Psoas muscle (tissue), 8 donors: ENCODE results near the gene SRL. TPM values are rescaled to one million over a fixed set of nuclear protein-coding genes. Genes with fewer than 3 reads are reported as not detected.

ENCODE experiments used
- ATAC-seq, 4 donors: fragments of 200-7000 bp; cut with Tn5 transposase; one replicate each; pipeline ENCODE4 v1.9.1; 2020; ENCODE audit warnings: moderate library complexity in 3 of 4, mild to moderate bottlenecking in 2 of 4
- DNase-seq, 2 donors: peaks; one replicate each; pipeline ENCODE4 v3.0.0-alpha.2; 2020
- H3K27ac ChIP-seq: fragments of 200-600 bp; one replicate; pipeline ENCODE4 v1.8.0; 2022
- H3K27me3 ChIP-seq, 3 donors: fragments of 200-600 bp in 1 of 3; one replicate each; pipeline versions ENCODE4 v1.6.1 to v1.8.0; 2013 to 2022; ENCODE audit warnings: low read length in 2 of 3, mild to moderate bottlenecking in 2 of 3, moderate library complexity in 1 of 3; ENCODE audit not compliant: insufficient read depth in 3 of 3
- H3K36me3 ChIP-seq, 2 donors: fragments of 200-600 bp in 1 of 2; one replicate each; pipeline versions ENCODE4 v1.6.1 to v1.8.0; 2013 to 2022; ENCODE audit warnings: low read depth in 1 of 2, mild to moderate bottlenecking in 1 of 2, moderate library complexity in 1 of 2; ENCODE audit not compliant: insufficient read depth in 1 of 2
- H3K4me1 ChIP-seq: fragments of 200-600 bp; one replicate; pipeline ENCODE4 v1.8.0; 2022
- H3K4me3 ChIP-seq: fragments of 200-600 bp; one replicate; pipeline ENCODE4 v1.8.0; 2022; ENCODE audit warnings: mild to moderate bottlenecking
- H3K9me3 ChIP-seq: fragments of 200-600 bp; one replicate; pipeline ENCODE4 v1.8.0; 2022
- WGBS, 3 donors: extraction: QIAGEN DNeasy Blood & Tissue Kit; methylation state at CpG; one replicate each; pipeline versions ENCODE4 v1.1.6 to v1.1.7; 2013; 5-methylcytosine and 5-hydroxymethylcytosine counted together
- intact Hi-C, 2 donors: fragments of 100-400 bp; cut with DNase I; formaldehyde crosslinking; loops; one replicate each; pipeline versions ENCODE4 v1.11.0 to v1.14.2; 2022
- polyA plus RNA-seq, 3 donors: library from polyadenylated mRNA; stranded (reverse); fragments of 200-250 nt; gene quantifications; one replicate each; pipeline ENCODE4 v1.2.3, GENCODE V29; 2013
- total RNA-seq, 4 donors: library from RNA; stranded (reverse); fragmentation: NEBNext Ultra II Directional in 2 of 4; extraction: Animal tissue kit (Norgen Biotek cat#: 25700) in 2 of 4; gene quantifications; one replicate each; pipeline versions ENCODE4 v1.2.1 to v1.2.4, GENCODE V29; 2021 to 2023
- TF ChIP-seq, protein P1 (sequence below): fragments of 200-600 bp; IDR thresholded peaks from one replicate; pipeline ENCODE4 v1.8.0; 2022; ENCODE audit warnings: antibody characterized with exemption
- donor health status: healthy with polysubstance abuse.
- donor health status: DM: no; HTN: no; CAD: no; lungs with moderate emphysema.
- donor health status: Bipolar disorder and iron deficiency.
- donor health status: healthy.
- donor health status: DM: yes; HTN: yes; CAD: no.
- donor health status: DM: no; HTN: no; CAD: no.
- donor health status: DM: no; HTN: no; CAD: no.
- donor health status: DM: yes; HTN: yes; CAD: no.

The SRL gene
- total and polyA plus RNA-seq, 7 donors = 196 to 552 (median 305) TPM

DNA sequence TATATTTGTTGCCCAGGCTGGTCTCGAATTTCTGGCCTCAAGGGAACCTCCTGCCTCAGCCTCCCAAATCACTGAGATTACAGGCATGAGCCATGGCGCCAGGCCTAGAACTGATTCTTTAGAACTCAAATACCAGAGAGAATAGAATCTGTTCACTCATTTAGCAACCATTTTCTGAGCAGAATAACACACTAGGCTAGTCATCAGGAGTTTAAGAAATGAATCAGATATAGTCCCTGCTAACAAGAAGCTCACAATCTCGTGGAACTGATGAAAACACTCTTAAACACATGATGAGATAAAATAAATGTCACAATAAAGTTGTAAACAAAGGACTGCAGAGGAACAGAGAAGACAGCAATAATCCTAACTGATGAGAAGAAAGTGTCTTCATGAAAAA, 69.8 kb downstream of the SRL start:
- no peaks in the 10 kb centered on the region for H3K36me3 ChIP-seq
- DNase-seq (no peak), ATAC-seq (no peak)
- no peaks in the 10 kb centered on the region for H3K4me1 ChIP-seq
- TF ChIP-seq, protein P1, sequence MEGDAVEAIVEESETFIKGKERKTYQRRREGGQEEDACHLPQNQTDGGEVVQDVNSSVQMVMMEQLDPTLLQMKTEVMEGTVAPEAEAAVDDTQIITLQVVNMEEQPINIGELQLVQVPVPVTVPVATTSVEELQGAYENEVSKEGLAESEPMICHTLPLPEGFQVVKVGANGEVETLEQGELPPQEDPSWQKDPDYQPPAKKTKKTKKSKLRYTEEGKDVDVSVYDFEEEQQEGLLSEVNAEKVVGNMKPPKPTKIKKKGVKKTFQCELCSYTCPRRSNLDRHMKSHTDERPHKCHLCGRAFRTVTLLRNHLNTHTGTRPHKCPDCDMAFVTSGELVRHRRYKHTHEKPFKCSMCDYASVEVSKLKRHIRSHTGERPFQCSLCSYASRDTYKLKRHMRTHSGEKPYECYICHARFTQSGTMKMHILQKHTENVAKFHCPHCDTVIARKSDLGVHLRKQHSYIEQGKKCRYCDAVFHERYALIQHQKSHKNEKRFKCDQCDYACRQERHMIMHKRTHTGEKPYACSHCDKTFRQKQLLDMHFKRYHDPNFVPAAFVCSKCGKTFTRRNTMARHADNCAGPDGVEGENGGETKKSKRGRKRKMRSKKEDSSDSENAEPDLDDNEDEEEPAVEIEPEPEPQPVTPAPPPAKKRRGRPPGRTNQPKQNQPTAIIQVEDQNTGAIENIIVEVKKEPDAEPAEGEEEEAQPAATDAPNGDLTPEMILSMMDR = no peak
- no peaks in the 10 kb centered on the region for H3K9me3 ChIP-seq
- no peaks in the 10 kb centered on the region for H3K27me3 ChIP-seq
- H3K27ac ChIP-seq = no peak overlapping the region
- no peak overlapping the region for H3K4me3 ChIP-seq
- intact Hi-C loops = no loop called here
- 82 to 87% (median 85%) methylated on average over 3 of the region's 3 CpGs for WGBS, 3 donors

DNA sequence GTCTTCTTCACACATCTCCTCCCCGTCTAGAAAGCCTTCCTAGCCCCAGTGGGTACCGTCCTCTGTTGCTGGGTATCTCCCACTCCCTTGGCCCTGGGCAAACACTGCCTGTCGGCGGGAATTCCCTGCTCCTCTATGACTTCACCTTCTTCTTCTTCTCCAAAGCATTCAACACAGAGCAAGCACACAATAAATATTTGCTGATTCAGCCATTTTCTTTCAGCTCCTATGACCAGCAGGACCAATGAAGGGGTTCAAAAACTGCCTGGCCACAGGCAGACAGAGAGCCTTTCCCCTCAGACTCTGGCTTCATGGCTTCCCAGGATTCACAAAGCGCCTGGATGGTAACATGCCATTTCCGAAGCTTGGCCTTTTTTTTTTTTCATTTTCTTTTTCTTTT, 72.5 kb downstream of the SRL start:
- H3K36me3 ChIP-seq = no peaks in the 10 kb centered on the region
- no peaks in the 10 kb centered on the region for H3K4me1 ChIP-seq
- TF ChIP-seq, protein P1 = no peak
- WGBS, 3 donors = 90 to 94% (median 94%) methylated on average over 6 of the region's 6 CpGs
- no peaks in the 10 kb centered on the region for H3K27me3 ChIP-seq
- intact Hi-C loops = no loop called here
- no peak overlapping the region for H3K4me3 ChIP-seq
- no peak overlapping the region for H3K27ac ChIP-seq
- DNase-seq (no peak), ATAC-seq (no peak)
- no peaks in the 10 kb centered on the region for H3K9me3 ChIP-seq

DNA sequence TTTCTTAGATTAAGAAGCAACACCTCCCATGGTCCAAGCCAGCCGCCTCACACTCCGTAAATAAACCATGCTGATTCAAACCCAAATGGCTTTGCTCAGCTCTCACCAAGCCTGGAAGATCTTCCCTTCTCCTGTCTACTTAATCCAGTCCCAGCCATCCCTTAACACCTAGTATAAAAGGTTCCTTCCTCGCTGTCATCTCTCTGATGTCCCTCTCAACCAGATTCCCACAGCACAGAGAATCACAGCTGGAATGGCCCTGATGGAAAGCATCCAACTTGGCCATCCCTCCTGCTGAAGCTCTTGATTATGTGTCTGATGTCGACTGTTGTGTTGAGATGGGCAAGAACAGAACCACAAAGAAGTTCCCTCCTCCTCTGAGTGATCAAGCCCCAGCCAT, 75.1 kb downstream of the SRL start:
- intact Hi-C loops = no loop called here
- no peaks in the 10 kb centered on the region for H3K27me3 ChIP-seq
- no peaks in the 10 kb centered on the region for H3K4me1 ChIP-seq
- TF ChIP-seq, protein P1 = no peak
- no peak for DNase-seq
- H3K9me3 ChIP-seq = no peaks in the 10 kb centered on the region
- H3K4me3 ChIP-seq = no peak overlapping the region
- WGBS, 3 donors = 61 to 71% (median 63%) methylated on average over 4 of the region's 4 CpGs
- H3K27ac ChIP-seq = no peak overlapping the region
- no peak for ATAC-seq
- no peaks in the 10 kb centered on the region for H3K36me3 ChIP-seq

DNA sequence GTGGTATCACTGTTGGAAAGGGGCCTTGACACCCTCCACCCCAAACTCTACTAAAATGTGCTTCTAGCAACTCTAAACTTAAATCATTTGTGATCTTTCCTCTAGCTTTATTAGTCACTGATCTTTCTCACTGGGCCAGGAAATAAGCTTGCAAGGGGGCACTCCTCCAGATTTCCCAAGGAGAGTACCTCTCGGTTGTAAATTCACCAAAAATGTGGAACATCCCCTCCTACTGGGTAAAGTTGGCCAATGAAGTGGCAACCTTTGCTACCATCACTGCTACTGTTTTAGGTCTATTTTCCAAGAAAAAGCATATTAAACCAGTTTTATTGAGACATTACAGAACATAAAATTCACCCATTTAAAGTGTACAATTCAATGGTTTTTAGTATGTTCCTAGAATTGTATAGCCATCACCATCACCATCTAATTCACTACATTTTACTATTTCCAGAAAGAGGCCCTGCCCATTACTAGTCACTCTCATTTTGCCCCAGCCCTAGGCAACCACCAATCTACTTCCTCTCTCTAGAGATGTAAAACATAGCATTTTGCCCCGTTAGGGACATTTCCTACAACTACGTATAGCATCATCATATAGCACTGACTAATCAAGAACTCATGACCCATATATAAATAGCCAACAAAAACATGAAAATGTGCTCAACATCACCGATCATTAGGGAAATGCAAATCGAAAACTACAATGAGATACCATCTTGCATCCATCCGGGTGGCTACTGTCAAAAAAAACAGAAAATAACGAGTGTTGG, 81.0 kb downstream of the SRL start:
- intact Hi-C loops = no loop called here
- DNase-seq (no peak), ATAC-seq (no peak)
- H3K27ac ChIP-seq = no peak overlapping the region
- H3K36me3 ChIP-seq = no peaks in the 10 kb centered on the region
- no peaks in the 10 kb centered on the region for H3K27me3 ChIP-seq
- H3K4me1 ChIP-seq = no peaks in the 10 kb centered on the region
- H3K9me3 ChIP-seq = no peaks in the 10 kb centered on the region
- WGBS, 3 donors = 83 to 85% (median 84%) methylated on average over 7 of the region's 7 CpGs
- no peak overlapping the region for H3K4me3 ChIP-seq
- TF ChIP-seq, protein P1 = no peak

DNA sequence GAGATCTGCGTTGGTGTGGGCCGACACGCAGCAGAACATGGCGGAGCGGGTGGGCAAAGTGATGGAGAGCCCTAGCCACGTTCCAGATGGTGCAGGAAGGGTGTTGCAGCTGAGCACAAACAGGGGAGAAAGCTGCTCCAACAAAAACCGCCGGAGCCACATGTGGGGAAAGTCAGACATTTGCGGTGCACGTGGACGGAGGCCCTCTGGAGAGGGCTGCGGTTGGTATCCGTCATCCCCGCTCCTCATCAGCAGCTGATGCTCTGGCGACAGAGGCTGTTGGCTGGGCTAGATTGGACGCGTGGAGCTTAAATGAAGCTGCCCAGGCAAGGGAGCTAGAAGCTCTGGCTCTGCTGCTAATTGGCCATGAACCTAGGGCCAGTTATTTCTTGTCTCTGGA, 82.2 kb downstream of the SRL start:
- no peaks in the 10 kb centered on the region for H3K27me3 ChIP-seq
- no peak for DNase-seq
- no peaks in the 10 kb centered on the region for H3K9me3 ChIP-seq
- ATAC-seq = no peak
- no peaks in the 10 kb centered on the region for H3K36me3 ChIP-seq
- no peak overlapping the region for H3K27ac ChIP-seq
- H3K4me3 ChIP-seq = no peak overlapping the region
- 86 to 91% (median 91%) methylated on average over 17 of the region's 17 CpGs for WGBS, 3 donors
- intact Hi-C loops = no loop called here
- no peaks in the 10 kb centered on the region for H3K4me1 ChIP-seq
- TF ChIP-seq, protein P1 = no peak
